Neural cell (in vitro differentiated cells): ENCODE measurements around the gene CD52. TPM values are rescaled to one million over a fixed set of nuclear protein-coding genes. Genes with fewer than 3 reads are reported as not detected.

ENCODE experiments used
- H2AFZ ChIP-seq: fragments of 200-600, 300-800 bp; sonication (generic), shearing (Covaris generic); 2 replicates; pipeline ENCODE4 v1.6.0; 2014; ENCODE audit warnings: low read depth, mild to moderate bottlenecking, antibody characterized with exemption, low read length, moderate library complexity
- H3F3A ChIP-seq: fragments of 200-600 bp; shearing (Covaris generic); 2 replicates; pipeline ENCODE4 v1.6.1; 2016; ENCODE audit warnings: mild to moderate bottlenecking, moderate library complexity, mixed read lengths, antibody characterized with exemption, low read length; ENCODE audit not compliant: insufficient read depth, poor library complexity, severe bottlenecking
- H3K27ac ChIP-seq: fragments of 200-600, 300-800 bp; sonication (generic), shearing (Covaris generic); 2 replicates; pipeline ENCODE4 v1.5.1; 2014; ENCODE audit warnings: mild to moderate bottlenecking, low read length, moderate library complexity
- H3K27me3 ChIP-seq: fragments of 300-800, 200-600 bp; sonication (generic), shearing (Covaris generic); 2 replicates; pipeline ENCODE4 v1.6.0; 2014; ENCODE audit warnings: mild to moderate bottlenecking, low read depth, low read length, moderate library complexity; ENCODE audit not compliant: insufficient read depth
- H3K36me3 ChIP-seq: fragments of 300-800, 200-600 bp; sonication (generic), shearing (Covaris generic); 2 replicates; pipeline ENCODE4 v1.5.1; 2014; ENCODE audit warnings: mild to moderate bottlenecking, antibody characterized with exemption, low read length, moderate library complexity; ENCODE audit not compliant: insufficient read depth
- H3K4me2 ChIP-seq: fragments of 300-800, 200-600 bp; sonication (generic), shearing (Covaris generic); 2 replicates; pipeline ENCODE4 v1.6.0; 2014; ENCODE audit warnings: mild to moderate bottlenecking, low read length
- H3K4me3 ChIP-seq: fragments of 300-800, 200-600 bp; sonication (generic), shearing (Covaris generic); 2 replicates; pipeline ENCODE4 v1.5.1; 2014; ENCODE audit warnings: mild to moderate bottlenecking, low read length, moderate library complexity
- H3K79me2 ChIP-seq: fragments of 200-600 bp; shearing (Covaris generic); replicated peaks from 2 replicates; pipeline ENCODE4 v1.6.0; 2014; ENCODE audit warnings: mild to moderate bottlenecking, low read length, moderate library complexity; ENCODE audit not compliant: insufficient read depth
- H3K9ac ChIP-seq: fragments of 300-800, 200-600 bp; sonication (generic), shearing (Covaris generic); 2 replicates; pipeline ENCODE4 v1.6.1; 2016; ENCODE audit warnings: mild to moderate bottlenecking, low read length, mixed read lengths
- H3K9me2 ChIP-seq: fragments of 200-600 bp; shearing (Covaris generic); 2 replicates; pipeline ENCODE4 v1.6.1; 2016; ENCODE audit warnings: mild to moderate bottlenecking, low read length, mixed read lengths; ENCODE audit not compliant: insufficient read depth
- H3K9me3 ChIP-seq: fragments of 200-600, 300-800 bp; sonication (generic), shearing (Covaris generic); 2 replicates; pipeline ENCODE4 v1.6.1; 2016; ENCODE audit warnings: mild to moderate bottlenecking, mixed run types, low read length, moderate library complexity, mixed read lengths
- H4K20me1 ChIP-seq: fragments of 200-600 bp; shearing (Covaris generic); 2 replicates; pipeline ENCODE4 v1.6.1; 2016; ENCODE audit warnings: mild to moderate bottlenecking, mixed run types; ENCODE audit not compliant: insufficient read depth
- EP300 ChIP-seq: fragments of 450-650 bp; conservative IDR thresholded peaks from 2 replicates; pipeline ENCODE4 v1.6.1; 2014; ENCODE audit warnings: antibody characterized with exemption, mild to moderate bottlenecking, moderate library complexity; ENCODE audit not compliant: poor library complexity, severe bottlenecking
- EZH2 ChIP-seq: fragments of 200-600, 300-800 bp; shearing (Covaris generic), sonication (generic); IDR thresholded peaks from 2 replicates; pipeline ENCODE4 v1.6.1; 2014; ENCODE audit warnings: antibody characterized with exemption, low read length, borderline replicate concordance, mild to moderate bottlenecking; ENCODE audit not compliant: insufficient read depth, poor library complexity, severe bottlenecking
- MXI1 ChIP-seq: fragments of 450-650 bp; conservative IDR thresholded peaks from 2 replicates; pipeline ENCODE4 v1.6.1; 2014; ENCODE audit warnings: antibody characterized with exemption, mild to moderate bottlenecking; ENCODE audit not compliant: poor library complexity, severe bottlenecking
- POLR2AphosphoS5 ChIP-seq: IDR thresholded peaks from 2 replicates; pipeline ENCODE4 v1.6.1; 2012
- RAD21 ChIP-seq: fragments of 450-650 bp; conservative IDR thresholded peaks from 2 replicates; pipeline ENCODE4 v1.6.1; 2014; ENCODE audit warnings: antibody characterized with exemption, mild to moderate bottlenecking, moderate library complexity
- REST ChIP-seq: IDR thresholded peaks from 2 replicates; pipeline ENCODE4 v1.6.1; 2012; ENCODE audit warnings: borderline replicate concordance
- SMC3 ChIP-seq: fragments of 450-650 bp; conservative IDR thresholded peaks from 2 replicates; pipeline ENCODE4 v1.6.1; 2014; ENCODE audit warnings: antibody characterized with exemption, mild to moderate bottlenecking, moderate library complexity; ENCODE audit not compliant: poor library complexity
- TAF1 ChIP-seq: IDR thresholded peaks from 2 replicates; pipeline ENCODE4 v1.6.1; 2012; ENCODE audit warnings: low read depth
- polyA minus RNA-seq: library from RNA; depleted of rRNA, polyadenylated mRNA; stranded (reverse); fragments of >200 nt; gene quantifications from 2 replicates; pipeline ENCODE4 v1.2.3, GENCODE V29; 2014
- polyA plus RNA-seq: library from polyadenylated mRNA; depleted of rRNA; stranded (reverse); fragments of >200 nt; gene quantifications from 2 replicates; pipeline ENCODE4 v1.2.3, GENCODE V29; 2014
- TF ChIP-seq, protein P1 (sequence below): fragments of 450-650 bp; IDR thresholded peaks from 2 replicates; pipeline ENCODE4 v1.5.1; 2014; ENCODE audit warnings: antibody characterized with exemption, mild to moderate bottlenecking, moderate library complexity; ENCODE audit not compliant: poor library complexity, severe bottlenecking

CD52 gene, protein sequence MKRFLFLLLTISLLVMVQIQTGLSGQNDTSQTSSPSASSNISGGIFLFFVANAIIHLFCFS
- polyA plus RNA-seq (not detected in 2 replicates), polyA minus RNA-seq (not detected in 2 replicates)

GRCh38 chr1:26317612-26318337 lies at the start of gene CD52:
TSS of gene CD52 (plus strand) at chr1:26317958. CDS start at chr1:26318018, 60 bp downstream.
- Histone ChIP-seq H3F3A (no peaks in the 10 kb centered on the region), H4K20me1 (no peaks in the 10 kb centered on the region), H3K79me2 (no peaks in the 10 kb centered on the region), H3K4me3 (no peak within 1 kb of the TSS), H3K9ac (no peak within 1 kb of the TSS), H3K36me3 (no peaks in the 10 kb centered on the region), H3K27ac (no peak within 1 kb of the TSS), H3K27me3 (no peaks in the 10 kb centered on the region), H3K9me2 (no peaks in the 10 kb centered on the region), H2AFZ (no peak within 1 kb of the TSS), H3K4me2 (no peak within 1 kb of the TSS), H3K9me3 (no peaks in the 10 kb centered on the region)
- TF ChIP-seq MXI1: no peak
- TF ChIP-seq TAF1: no peak
- TF ChIP-seq EP300: no peak
- TF ChIP-seq SMC3: no peak
- TF ChIP-seq EZH2: no peak
- TF ChIP-seq POLR2AphosphoS5: no peak
- no peak for TF ChIP-seq REST
- no peak for TF ChIP-seq RAD21
- TF ChIP-seq, protein P1, sequence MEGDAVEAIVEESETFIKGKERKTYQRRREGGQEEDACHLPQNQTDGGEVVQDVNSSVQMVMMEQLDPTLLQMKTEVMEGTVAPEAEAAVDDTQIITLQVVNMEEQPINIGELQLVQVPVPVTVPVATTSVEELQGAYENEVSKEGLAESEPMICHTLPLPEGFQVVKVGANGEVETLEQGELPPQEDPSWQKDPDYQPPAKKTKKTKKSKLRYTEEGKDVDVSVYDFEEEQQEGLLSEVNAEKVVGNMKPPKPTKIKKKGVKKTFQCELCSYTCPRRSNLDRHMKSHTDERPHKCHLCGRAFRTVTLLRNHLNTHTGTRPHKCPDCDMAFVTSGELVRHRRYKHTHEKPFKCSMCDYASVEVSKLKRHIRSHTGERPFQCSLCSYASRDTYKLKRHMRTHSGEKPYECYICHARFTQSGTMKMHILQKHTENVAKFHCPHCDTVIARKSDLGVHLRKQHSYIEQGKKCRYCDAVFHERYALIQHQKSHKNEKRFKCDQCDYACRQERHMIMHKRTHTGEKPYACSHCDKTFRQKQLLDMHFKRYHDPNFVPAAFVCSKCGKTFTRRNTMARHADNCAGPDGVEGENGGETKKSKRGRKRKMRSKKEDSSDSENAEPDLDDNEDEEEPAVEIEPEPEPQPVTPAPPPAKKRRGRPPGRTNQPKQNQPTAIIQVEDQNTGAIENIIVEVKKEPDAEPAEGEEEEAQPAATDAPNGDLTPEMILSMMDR: no peak

GRCh38 chr1:26268290-26269197 lies 49.2 kb upstream of the CD52 start:
- no peaks in the 10 kb centered on the region for H4K20me1 ChIP-seq
- no peaks in the 10 kb centered on the region for H3F3A ChIP-seq
- no peaks in the 10 kb centered on the region for H3K9me3 ChIP-seq
- H3K4me2 ChIP-seq: no peak overlapping the region
- H3K9me2 ChIP-seq: no peaks in the 10 kb centered on the region
- H2AFZ ChIP-seq: no peak overlapping the region
- no peaks in the 10 kb centered on the region for H3K27me3 ChIP-seq
- no peak overlapping the region for H3K4me3 ChIP-seq
- H3K9ac ChIP-seq: no peak overlapping the region
- TF ChIP-seq REST (no peak), TAF1 (no peak), SMC3 (no peak), RAD21 (no peak), MXI1 (no peak), EZH2 (no peak), POLR2AphosphoS5 (no peak), EP300 (no peak)
- TF ChIP-seq, protein P1: no peak
- H3K36me3 ChIP-seq: no peaks in the 10 kb centered on the region
- H3K79me2 ChIP-seq: no peaks in the 10 kb centered on the region
- H3K27ac ChIP-seq: no peak overlapping the region
